ENCODE data around the gene TMEFF2.

TMEFF2 gene

DNA sequence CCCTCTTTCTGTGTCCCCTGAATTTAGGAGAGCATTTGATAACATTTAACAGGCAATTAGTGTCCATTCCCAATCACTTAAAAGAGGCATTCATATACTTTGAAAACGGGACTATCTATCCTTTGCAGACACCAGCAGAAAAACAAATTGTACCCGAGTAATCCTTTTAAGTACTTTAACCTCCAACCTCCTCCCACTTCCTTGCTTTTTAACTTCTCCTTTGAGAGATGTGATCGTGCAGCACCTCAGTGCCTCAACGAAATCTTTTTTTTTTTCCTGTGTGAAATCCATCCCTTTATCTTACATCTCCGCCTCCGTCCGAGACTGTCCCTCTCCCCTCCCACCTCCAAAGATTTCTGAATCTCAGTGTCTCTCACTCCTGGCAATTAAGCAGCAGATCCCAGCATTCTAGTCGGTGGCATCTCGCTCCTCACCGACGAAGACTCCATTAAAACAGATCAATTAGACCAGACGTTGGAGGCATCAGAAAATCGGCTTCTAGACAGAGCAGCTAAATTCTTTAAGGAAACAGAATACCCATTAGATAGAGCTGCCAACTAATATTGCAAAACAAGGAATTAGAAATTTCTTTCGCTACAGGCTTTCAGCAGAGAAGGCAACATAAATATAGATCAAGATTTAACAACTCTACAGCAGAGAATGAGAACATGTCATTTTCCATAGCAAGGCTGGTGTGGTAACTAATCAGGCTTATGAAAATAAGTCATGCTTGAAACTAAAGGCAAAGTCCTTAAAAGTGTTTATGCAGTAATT is 1.9 kb upstream of the TMEFF2 start:
- no peak overlapping the region for H3K4me2 ChIP-seq (ENCODE audit: low read length)
- H3K27me3 ChIP-seq (ENCODE audit: control insufficient read depth, insufficient read depth, low read length): peaks cover 26% of the 10 kb centered on the region
- no peak overlapping the region for H3K9ac ChIP-seq
- H3K27ac ChIP-seq: no peak overlapping the region
- H3K4me1 ChIP-seq: no peaks in the 10 kb centered on the region
- H3K9me3 ChIP-seq (ENCODE audit: control insufficient read depth, low read length): no peaks in the 10 kb centered on the region
- H3K36me3 ChIP-seq (ENCODE audit: control insufficient read depth, insufficient read depth, low read length): no peaks in the 10 kb centered on the region
- no peak overlapping the region for H3K4me3 ChIP-seq (ENCODE audit: low read depth, low read length)
- no peak overlapping the region for H2AFZ ChIP-seq
- H3K79me2 ChIP-seq: no peaks in the 10 kb centered on the region
- TF ChIP-seq, protein P1, sequence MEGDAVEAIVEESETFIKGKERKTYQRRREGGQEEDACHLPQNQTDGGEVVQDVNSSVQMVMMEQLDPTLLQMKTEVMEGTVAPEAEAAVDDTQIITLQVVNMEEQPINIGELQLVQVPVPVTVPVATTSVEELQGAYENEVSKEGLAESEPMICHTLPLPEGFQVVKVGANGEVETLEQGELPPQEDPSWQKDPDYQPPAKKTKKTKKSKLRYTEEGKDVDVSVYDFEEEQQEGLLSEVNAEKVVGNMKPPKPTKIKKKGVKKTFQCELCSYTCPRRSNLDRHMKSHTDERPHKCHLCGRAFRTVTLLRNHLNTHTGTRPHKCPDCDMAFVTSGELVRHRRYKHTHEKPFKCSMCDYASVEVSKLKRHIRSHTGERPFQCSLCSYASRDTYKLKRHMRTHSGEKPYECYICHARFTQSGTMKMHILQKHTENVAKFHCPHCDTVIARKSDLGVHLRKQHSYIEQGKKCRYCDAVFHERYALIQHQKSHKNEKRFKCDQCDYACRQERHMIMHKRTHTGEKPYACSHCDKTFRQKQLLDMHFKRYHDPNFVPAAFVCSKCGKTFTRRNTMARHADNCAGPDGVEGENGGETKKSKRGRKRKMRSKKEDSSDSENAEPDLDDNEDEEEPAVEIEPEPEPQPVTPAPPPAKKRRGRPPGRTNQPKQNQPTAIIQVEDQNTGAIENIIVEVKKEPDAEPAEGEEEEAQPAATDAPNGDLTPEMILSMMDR (IDR thresholded peaks at IDR 0.05): no peak

DNA sequence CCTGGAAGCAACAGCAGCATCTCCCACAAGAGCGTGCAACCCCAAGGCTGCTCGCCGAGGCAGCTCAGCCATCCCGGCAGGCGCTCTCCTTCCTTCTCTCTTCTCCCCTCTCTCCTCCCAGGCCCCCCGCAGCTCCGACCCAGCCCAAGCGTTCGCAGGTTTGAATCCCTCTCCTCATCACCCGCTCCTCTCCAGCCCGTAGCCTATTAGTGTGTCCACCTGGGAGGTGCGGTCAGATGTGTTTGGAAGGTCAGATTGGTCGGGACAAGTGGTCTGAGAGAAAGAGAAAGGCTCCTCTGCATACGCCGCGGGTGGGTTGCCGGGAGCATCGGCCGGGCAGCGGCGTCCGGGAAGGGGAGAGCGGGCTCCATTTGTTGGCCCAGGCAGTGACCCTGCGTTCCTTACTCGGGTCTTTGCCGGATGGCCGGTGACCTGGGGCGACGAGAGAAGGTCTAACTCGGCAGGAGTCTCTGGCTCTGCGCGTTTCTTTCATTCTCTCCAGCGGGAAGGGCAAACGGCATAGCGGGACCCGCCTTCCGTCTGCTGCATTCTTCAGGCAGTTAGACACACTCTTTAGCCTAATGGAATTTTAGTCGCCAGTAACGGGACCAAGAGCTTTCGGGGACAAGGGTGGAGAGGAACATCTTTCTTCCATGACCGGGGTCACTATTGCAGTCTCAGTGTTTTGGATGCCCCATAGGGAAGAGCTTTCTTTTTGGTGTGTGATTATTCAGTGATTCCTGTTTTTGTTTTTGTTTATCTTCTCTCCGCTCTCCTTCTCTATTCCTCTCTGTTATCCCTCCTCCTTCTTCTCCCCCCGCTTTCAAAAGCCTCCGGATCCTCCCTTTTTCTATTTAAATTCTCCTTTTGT is 1.1 kb upstream of the TMEFF2 start:
- Histone ChIP-seq H3K4me1 (no peaks in the 10 kb centered on the region), H3K27ac (no peak overlapping the region), H3K27me3 (ENCODE audit: control insufficient read depth, insufficient read depth, low read length) (peaks cover 26% of the 10 kb centered on the region), H3K4me3 (ENCODE audit: low read depth, low read length) (peak overlapping the region; percentile 36), H2AFZ (peak overlapping the region; percentile 51), H3K9me3 (ENCODE audit: control insufficient read depth, low read length) (no peaks in the 10 kb centered on the region), H3K79me2 (no peaks in the 10 kb centered on the region), H3K36me3 (ENCODE audit: control insufficient read depth, insufficient read depth, low read length) (no peaks in the 10 kb centered on the region), H3K4me2 (ENCODE audit: low read length) (peak overlapping the region; percentile 77), H3K9ac (no peak overlapping the region)
- TF ChIP-seq, protein P1 (IDR thresholded peaks at IDR 0.05): no peak

DNA sequence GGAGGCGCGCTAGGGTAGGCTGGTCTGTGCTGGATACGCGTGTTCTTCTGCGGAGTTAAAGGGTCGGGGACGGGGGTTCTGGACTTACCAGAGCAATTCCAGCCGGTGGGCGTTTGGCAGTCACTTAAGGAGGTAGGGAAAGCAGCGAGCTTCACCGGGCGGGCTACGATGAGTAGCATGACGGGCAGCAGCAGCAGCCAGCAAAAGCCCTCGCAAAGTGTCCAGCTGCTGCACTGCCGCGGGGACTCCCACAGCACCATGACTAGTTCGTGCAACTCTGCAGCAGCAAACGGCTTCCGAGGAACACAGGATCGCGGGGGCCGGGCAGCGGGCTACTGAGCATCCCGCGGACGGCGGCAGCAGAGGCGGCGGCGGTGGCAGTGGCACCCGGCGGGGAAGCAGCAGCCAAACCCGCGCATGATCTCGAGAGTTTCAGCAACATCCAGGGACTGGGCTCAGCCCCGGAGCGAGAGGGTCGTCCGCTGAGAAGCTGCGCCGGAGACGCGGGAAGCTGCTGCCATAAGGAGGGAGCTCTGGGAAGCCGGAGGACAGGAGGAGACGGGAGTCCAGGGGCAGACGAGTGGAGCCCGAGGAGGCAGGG is 368 bp downstream of the TMEFF2 start:
- H3K36me3 ChIP-seq (ENCODE audit: control insufficient read depth, insufficient read depth, low read length): no peaks in the 10 kb centered on the region
- H3K9me3 ChIP-seq (ENCODE audit: control insufficient read depth, low read length): no peaks in the 10 kb centered on the region
- H3K27me3 ChIP-seq (ENCODE audit: control insufficient read depth, insufficient read depth, low read length): peaks cover 26% of the 10 kb centered on the region
- no peaks in the 10 kb centered on the region for H3K4me1 ChIP-seq
- H3K4me3 ChIP-seq (ENCODE audit: low read depth, low read length): peak overlapping the region; percentile 12
- TF ChIP-seq, protein P1 (IDR thresholded peaks at IDR 0.05): no peak
- peak overlapping the region; percentile 77 for H3K4me2 ChIP-seq (ENCODE audit: low read length)
- no peak overlapping the region for H3K9ac ChIP-seq
- no peaks in the 10 kb centered on the region for H3K79me2 ChIP-seq
- no peak overlapping the region for H3K27ac ChIP-seq
- peak overlapping the region; percentile 45 for H2AFZ ChIP-seq

DNA sequence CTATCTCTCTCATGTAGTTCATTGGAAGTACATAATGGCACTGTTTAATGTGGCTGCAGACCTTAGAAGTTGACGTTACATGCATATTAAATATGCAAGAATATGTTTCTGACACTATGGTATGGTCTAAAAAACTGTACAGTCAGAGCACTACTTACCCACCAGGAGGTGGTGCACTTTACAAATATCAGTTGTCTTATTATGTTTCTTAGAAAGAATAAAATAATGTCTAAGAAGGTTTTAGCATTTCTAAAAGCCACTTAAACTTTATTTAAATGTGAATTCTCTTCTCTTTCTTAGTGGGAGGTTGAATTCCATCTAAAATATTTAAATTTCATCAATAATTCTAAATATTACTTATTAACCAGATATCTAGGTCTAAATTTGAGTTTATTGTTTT is 4.3 kb downstream of the TMEFF2 start:
- H2AFZ ChIP-seq: no peak overlapping the region
- H3K79me2 ChIP-seq: no peaks in the 10 kb centered on the region
- no peak overlapping the region for H3K4me3 ChIP-seq (ENCODE audit: low read depth, low read length)
- H3K9me3 ChIP-seq (ENCODE audit: control insufficient read depth, low read length): no peaks in the 10 kb centered on the region
- H3K27me3 ChIP-seq (ENCODE audit: control insufficient read depth, insufficient read depth, low read length): peaks cover 16% of the 10 kb centered on the region
- H3K9ac ChIP-seq: no peak overlapping the region
- H3K36me3 ChIP-seq (ENCODE audit: control insufficient read depth, insufficient read depth, low read length): no peaks in the 10 kb centered on the region
- H3K4me1 ChIP-seq: no peaks in the 10 kb centered on the region
- no peak overlapping the region for H3K27ac ChIP-seq
- no peak overlapping the region for H3K4me2 ChIP-seq (ENCODE audit: low read length)
- TF ChIP-seq, protein P1 (IDR thresholded peaks at IDR 0.05): no peak
